ENCODE measurements around the gene N4BP2.

- TF ChIP-seq POLR2A (IDR thresholded peaks at IDR 0.05; ENCODE audit: low read length) (no peak), GATA1 (IDR thresholded peaks at IDR 0.05; ENCODE audit: low read depth, low read length) (no peak)
These were observed 135.7 kb downstream of the N4BP2 start for GRCh38 chr4:40192114-40193015.

All from erythroblast (primary cell).